ENCODE measurements around the gene PCDH8.

DNA sequence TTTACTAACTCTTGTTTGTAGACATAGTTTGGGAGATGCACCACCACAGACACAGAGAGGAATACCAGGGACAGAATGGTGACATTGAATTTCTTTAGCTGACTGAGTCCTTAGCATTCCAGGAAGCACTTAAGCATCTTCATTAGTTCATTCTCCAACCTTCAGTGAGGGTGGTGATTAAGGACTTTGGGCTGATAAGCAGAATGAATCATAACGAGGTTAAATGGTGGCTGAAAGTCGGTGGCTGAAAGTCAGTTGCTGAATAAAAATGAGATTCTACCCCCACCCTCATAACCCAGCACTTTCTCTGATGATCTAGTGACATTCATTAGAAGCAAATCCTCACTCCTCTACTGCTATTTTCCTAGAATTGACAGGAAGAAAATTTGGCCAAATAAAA lies 10.6 kb downstream of the PCDH8 start:
- TF ChIP-seq, protein P1, sequence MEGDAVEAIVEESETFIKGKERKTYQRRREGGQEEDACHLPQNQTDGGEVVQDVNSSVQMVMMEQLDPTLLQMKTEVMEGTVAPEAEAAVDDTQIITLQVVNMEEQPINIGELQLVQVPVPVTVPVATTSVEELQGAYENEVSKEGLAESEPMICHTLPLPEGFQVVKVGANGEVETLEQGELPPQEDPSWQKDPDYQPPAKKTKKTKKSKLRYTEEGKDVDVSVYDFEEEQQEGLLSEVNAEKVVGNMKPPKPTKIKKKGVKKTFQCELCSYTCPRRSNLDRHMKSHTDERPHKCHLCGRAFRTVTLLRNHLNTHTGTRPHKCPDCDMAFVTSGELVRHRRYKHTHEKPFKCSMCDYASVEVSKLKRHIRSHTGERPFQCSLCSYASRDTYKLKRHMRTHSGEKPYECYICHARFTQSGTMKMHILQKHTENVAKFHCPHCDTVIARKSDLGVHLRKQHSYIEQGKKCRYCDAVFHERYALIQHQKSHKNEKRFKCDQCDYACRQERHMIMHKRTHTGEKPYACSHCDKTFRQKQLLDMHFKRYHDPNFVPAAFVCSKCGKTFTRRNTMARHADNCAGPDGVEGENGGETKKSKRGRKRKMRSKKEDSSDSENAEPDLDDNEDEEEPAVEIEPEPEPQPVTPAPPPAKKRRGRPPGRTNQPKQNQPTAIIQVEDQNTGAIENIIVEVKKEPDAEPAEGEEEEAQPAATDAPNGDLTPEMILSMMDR (IDR thresholded peaks at IDR 0.05): no peak
- TF ChIP-seq POLR2A (IDR thresholded peaks at IDR 0.05; ENCODE audit: low read depth): no peak

Measured in esophagus muscularis mucosa (tissue), 3 donors.